Liver (tissue), 9 donors: Measurements from ENCODE around the gene ESD. TPM values are rescaled to one million over a fixed set of nuclear protein-coding genes. Genes with fewer than 3 reads are reported as not detected.

Experiments used
- DNase-seq: peaks from one replicate; pipeline ENCODE4 v3.0.0-alpha.2; 2017; ENCODE audit warnings: low spot score
- H3K27ac ChIP-seq, 2 donors: one replicate each; pipeline ENCODE4 v1.7.0; 2013; ENCODE audit warnings: inconsistent platforms in 2 of 2, low read length in 2 of 2, control low read depth in 1 of 2, low read depth in 1 of 2, mild to moderate bottlenecking in 1 of 2
- H3K27me3 ChIP-seq, 4 donors: one replicate each; pipeline versions ENCODE4 v1.6.1 to v1.7.0; 2013; ENCODE audit warnings: low read length in 3 of 4, inconsistent platforms in 1 of 4, mild to moderate bottlenecking in 1 of 4, moderate library complexity in 1 of 4; ENCODE audit not compliant: control insufficient read depth in 4 of 4, insufficient read depth in 4 of 4
- H3K36me3 ChIP-seq, 4 donors: one replicate each; pipeline versions ENCODE4 v1.6.1 to v1.7.0; 2013; ENCODE audit warnings: low read length in 3 of 4, mild to moderate bottlenecking in 3 of 4, low read depth in 1 of 4, moderate library complexity in 1 of 4; ENCODE audit not compliant: control insufficient read depth in 4 of 4, insufficient read depth in 3 of 4
- H3K4me1 ChIP-seq, 4 donors: one replicate each; pipeline versions ENCODE4 v1.6.1 to v1.7.0; 2013; ENCODE audit warnings: low read length in 3 of 4, mild to moderate bottlenecking in 3 of 4, moderate library complexity in 1 of 4; ENCODE audit not compliant: control insufficient read depth in 4 of 4, insufficient read depth in 4 of 4
- H3K4me3 ChIP-seq, 3 donors: one replicate each; pipeline versions ENCODE4 v1.6.1 to v1.7.0; 2013; ENCODE audit warnings: low read length in 3 of 3, control low read depth in 1 of 3, low read depth in 1 of 3, mild to moderate bottlenecking in 1 of 3
- H3K9ac ChIP-seq, 2 donors: one replicate each; pipeline ENCODE4 v1.7.0; 2013; ENCODE audit warnings: low read length in 2 of 2, mild to moderate bottlenecking in 2 of 2, moderate library complexity in 2 of 2, control low read depth in 1 of 2, low read depth in 1 of 2
- H3K9me3 ChIP-seq, 4 donors: one replicate each; pipeline versions ENCODE4 v1.6.1 to v1.7.0; 2013; ENCODE audit warnings: low read length in 3 of 4; ENCODE audit not compliant: control insufficient read depth in 4 of 4
- EGR1 ChIP-seq, 2 donors: IDR thresholded peaks; 2 replicates each; pipeline ENCODE4 v1.6.1; 2016 to 2018; ENCODE audit warnings: antibody characterized with exemption in 2 of 2, low read depth in 2 of 2
- FOXA1 ChIP-seq: IDR thresholded peaks from 2 replicates; pipeline ENCODE4 v1.6.1; 2016; ENCODE audit warnings: antibody characterized with exemption
- FOXA2 ChIP-seq: IDR thresholded peaks from 2 replicates; pipeline ENCODE4 v1.6.1; 2016; ENCODE audit warnings: antibody characterized with exemption
- GABPA ChIP-seq, 2 donors: IDR thresholded peaks in 1 of 2; conservative IDR thresholded peaks in 1 of 2; 2 replicates each; pipeline ENCODE4 v1.6.1; 2016; ENCODE audit warnings: antibody characterized with exemption in 2 of 2, mild to moderate bottlenecking in 1 of 2, moderate library complexity in 1 of 2
- HNF4A ChIP-seq, 2 donors: conservative IDR thresholded peaks; 2 replicates each; pipeline ENCODE4 v1.6.1; 2016; ENCODE audit warnings: antibody characterized with exemption in 2 of 2, mild to moderate bottlenecking in 2 of 2
- JUND ChIP-seq, 2 donors: IDR thresholded peaks; 2 replicates each; pipeline ENCODE4 v1.6.1; 2016; ENCODE audit warnings: antibody characterized with exemption in 2 of 2
- NR2F2 ChIP-seq: IDR thresholded peaks from 2 replicates; pipeline ENCODE4 v1.6.1; 2016; ENCODE audit warnings: antibody characterized with exemption
- RAD21 ChIP-seq, 2 donors: IDR thresholded peaks; 2 replicates each; pipeline ENCODE4 v1.6.1; 2016; ENCODE audit warnings: antibody characterized with exemption in 2 of 2, mild to moderate bottlenecking in 2 of 2
- RXRA ChIP-seq, 2 donors: IDR thresholded peaks; 2 replicates each; pipeline ENCODE4 v1.6.1; 2017 to 2018; ENCODE audit warnings: antibody characterized with exemption in 2 of 2, mild to moderate bottlenecking in 1 of 2
- SP1 ChIP-seq: IDR thresholded peaks from 2 replicates; pipeline ENCODE4 v1.6.1; 2018; ENCODE audit warnings: antibody characterized with exemption, mild to moderate bottlenecking
- TAF1 ChIP-seq: conservative IDR thresholded peaks from 2 replicates; pipeline ENCODE4 v1.6.1; 2016; ENCODE audit warnings: antibody characterized with exemption, mild to moderate bottlenecking
- WGBS: extraction: QIAGEN DNeasy Blood & Tissue Kit; methylation state at CpG from one replicate; pipeline ENCODE4 v1.1.7; 2013; 5-methylcytosine and 5-hydroxymethylcytosine counted together
- polyA plus RNA-seq, 2 donors: library from polyadenylated mRNA; stranded (reverse) in 1 of 2; unstranded in 1 of 2; fragments of 200-250 nt in 1 of 2; fragments of >200 nt in 1 of 2; fragmentation: Nextera tagmentation in 1 of 2; extraction: Ambion mirVana in 1 of 2; gene quantifications; one replicate each; pipeline versions ENCODE4 v1.2.1 to v1.2.3, GENCODE V29; 2013 to 2015
- total RNA-seq, 2 donors: library from RNA; depleted of rRNA; stranded (reverse); fragments of >200 nt; gene quantifications; one replicate each; pipeline ENCODE4 v1.2.3, GENCODE V29; 2014
- TF ChIP-seq, protein P1 (sequence below): IDR thresholded peaks from 2 replicates; pipeline ENCODE4 v1.6.1; 2016; ENCODE audit warnings: antibody characterized with exemption, mild to moderate bottlenecking
- TF ChIP-seq, protein P2 (sequence below): IDR thresholded peaks from 2 replicates; pipeline ENCODE4 v1.6.1; 2016; ENCODE audit warnings: antibody characterized with exemption
- TF ChIP-seq, protein P3 (sequence below): IDR thresholded peaks from 2 replicates; pipeline ENCODE4 v1.6.1; 2016; ENCODE audit warnings: antibody characterized with exemption
- TF ChIP-seq, protein P4 (sequence below): IDR thresholded peaks from 2 replicates; pipeline ENCODE4 v1.6.1; 2016; ENCODE audit warnings: antibody characterized with exemption
- TF ChIP-seq, protein P5 (sequence below): fragments of 150-350 bp; IDR thresholded peaks from 2 replicates; pipeline ENCODE4 v1.5.1; 2017; ENCODE audit warnings: improper control_type of control experiment, low read depth, low read length; ENCODE audit not compliant: missing input control
- donor health status: healthy.
- donor health status: healthy.
- donor health status: healthy.
- donor health status: healthy.
- donor health status: healthy.

The ESD gene
- total and polyA plus RNA-seq, 4 donors: 63.3 to 146 (median 72.0) TPM

DNA sequence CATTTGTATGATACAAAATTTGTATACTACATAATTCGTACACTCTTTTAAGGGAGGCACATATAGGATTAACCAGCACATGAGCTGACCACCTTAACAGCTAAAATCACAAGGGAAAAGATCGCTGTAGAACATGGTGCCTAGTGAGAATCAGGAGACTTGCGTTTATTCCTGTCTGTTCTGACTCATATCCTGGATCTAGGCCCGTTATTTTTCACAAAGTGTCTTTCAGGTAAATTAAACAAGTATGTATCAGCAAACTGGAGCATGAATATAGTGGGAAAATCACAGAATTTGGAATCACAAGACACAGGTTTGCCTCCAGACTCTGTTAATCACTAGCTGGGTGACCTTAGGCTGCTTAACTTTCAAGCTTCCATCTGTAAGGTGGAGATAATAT lies 47.5 kb upstream of the ESD start:
- no peaks in the 10 kb centered on the region for H3K27me3 ChIP-seq
- 83% methylated on average over 4 of the region's 4 CpGs for WGBS
- DNase-seq: no peak
- TF ChIP-seq, protein P1, sequence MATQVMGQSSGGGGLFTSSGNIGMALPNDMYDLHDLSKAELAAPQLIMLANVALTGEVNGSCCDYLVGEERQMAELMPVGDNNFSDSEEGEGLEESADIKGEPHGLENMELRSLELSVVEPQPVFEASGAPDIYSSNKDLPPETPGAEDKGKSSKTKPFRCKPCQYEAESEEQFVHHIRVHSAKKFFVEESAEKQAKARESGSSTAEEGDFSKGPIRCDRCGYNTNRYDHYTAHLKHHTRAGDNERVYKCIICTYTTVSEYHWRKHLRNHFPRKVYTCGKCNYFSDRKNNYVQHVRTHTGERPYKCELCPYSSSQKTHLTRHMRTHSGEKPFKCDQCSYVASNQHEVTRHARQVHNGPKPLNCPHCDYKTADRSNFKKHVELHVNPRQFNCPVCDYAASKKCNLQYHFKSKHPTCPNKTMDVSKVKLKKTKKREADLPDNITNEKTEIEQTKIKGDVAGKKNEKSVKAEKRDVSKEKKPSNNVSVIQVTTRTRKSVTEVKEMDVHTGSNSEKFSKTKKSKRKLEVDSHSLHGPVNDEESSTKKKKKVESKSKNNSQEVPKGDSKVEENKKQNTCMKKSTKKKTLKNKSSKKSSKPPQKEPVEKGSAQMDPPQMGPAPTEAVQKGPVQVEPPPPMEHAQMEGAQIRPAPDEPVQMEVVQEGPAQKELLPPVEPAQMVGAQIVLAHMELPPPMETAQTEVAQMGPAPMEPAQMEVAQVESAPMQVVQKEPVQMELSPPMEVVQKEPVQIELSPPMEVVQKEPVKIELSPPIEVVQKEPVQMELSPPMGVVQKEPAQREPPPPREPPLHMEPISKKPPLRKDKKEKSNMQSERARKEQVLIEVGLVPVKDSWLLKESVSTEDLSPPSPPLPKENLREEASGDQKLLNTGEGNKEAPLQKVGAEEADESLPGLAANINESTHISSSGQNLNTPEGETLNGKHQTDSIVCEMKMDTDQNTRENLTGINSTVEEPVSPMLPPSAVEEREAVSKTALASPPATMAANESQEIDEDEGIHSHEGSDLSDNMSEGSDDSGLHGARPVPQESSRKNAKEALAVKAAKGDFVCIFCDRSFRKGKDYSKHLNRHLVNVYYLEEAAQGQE: no peak
- TF ChIP-seq, protein P2, sequence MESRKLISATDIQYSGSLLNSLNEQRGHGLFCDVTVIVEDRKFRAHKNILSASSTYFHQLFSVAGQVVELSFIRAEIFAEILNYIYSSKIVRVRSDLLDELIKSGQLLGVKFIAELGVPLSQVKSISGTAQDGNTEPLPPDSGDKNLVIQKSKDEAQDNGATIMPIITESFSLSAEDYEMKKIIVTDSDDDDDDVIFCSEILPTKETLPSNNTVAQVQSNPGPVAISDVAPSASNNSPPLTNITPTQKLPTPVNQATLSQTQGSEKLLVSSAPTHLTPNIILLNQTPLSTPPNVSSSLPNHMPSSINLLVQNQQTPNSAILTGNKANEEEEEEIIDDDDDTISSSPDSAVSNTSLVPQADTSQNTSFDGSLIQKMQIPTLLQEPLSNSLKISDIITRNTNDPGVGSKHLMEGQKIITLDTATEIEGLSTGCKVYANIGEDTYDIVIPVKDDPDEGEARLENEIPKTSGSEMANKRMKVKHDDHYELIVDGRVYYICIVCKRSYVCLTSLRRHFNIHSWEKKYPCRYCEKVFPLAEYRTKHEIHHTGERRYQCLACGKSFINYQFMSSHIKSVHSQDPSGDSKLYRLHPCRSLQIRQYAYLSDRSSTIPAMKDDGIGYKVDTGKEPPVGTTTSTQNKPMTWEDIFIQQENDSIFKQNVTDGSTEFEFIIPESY: no peak
- TF ChIP-seq FOXA1: no peak
- TF ChIP-seq TAF1: no peak
- TF ChIP-seq, protein P3, sequence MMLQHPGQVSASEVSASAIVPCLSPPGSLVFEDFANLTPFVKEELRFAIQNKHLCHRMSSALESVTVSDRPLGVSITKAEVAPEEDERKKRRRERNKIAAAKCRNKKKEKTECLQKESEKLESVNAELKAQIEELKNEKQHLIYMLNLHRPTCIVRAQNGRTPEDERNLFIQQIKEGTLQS: no peak
- no peak for TF ChIP-seq HNF4A (conservative IDR thresholded peaks at IDR 0.05)
- TF ChIP-seq RAD21 (IDR thresholded peaks at IDR 0.05): no peak
- TF ChIP-seq EGR1 (IDR thresholded peaks at IDR 0.05; ENCODE audit: low read depth in 2 of 2): no peak
- TF ChIP-seq NR2F2: no peak
- no peak for TF ChIP-seq SP1
- TF ChIP-seq, protein P4, sequence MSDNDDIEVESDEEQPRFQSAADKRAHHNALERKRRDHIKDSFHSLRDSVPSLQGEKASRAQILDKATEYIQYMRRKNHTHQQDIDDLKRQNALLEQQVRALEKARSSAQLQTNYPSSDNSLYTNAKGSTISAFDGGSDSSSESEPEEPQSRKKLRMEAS: no peak
- TF ChIP-seq GABPA (IDR thresholded peaks at IDR 0.05 in 1 of 2, conservative IDR thresholded peaks at IDR 0.05 in 1 of 2): no peak
- TF ChIP-seq FOXA2: no peak
- no peak for TF ChIP-seq JUND (IDR thresholded peaks at IDR 0.05)
- no peak overlapping the region for H3K4me3 ChIP-seq
- H3K4me1 ChIP-seq: no peaks in the 10 kb centered on the region
- H3K27ac ChIP-seq: no peak overlapping the region
- peaks cover 0 to 2% (median 0%) of the 10 kb centered on the region in 4 donors for H3K36me3 ChIP-seq
- no peaks in the 10 kb centered on the region for H3K9me3 ChIP-seq
- no peak overlapping the region for H3K9ac ChIP-seq

DNA sequence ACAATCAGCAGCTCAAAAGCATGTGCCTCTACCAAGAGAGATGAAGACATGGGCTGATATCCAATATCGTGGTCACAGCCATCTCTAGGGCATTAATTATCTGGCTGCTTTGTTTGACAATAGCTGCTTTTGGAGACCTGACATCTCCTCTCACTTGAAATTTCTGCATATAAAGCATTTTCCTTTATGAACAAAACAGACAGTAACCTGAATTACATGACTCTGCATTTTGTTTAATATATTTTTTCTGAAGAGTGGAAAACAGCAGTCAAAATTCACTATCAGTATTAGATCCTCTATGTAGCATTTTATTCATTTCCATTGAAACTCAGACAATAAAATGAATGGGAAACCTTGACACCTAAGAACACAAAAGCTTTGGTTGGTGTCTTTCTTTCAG lies 42.4 kb upstream of the ESD start:
- no peak overlapping the region for H3K4me3 ChIP-seq
- no peaks in the 10 kb centered on the region for H3K9me3 ChIP-seq
- H3K27ac ChIP-seq: no peak overlapping the region
- H3K9ac ChIP-seq: no peak overlapping the region
- H3K36me3 ChIP-seq: no peaks in the 10 kb centered on the region
- WGBS: 70% methylated on average over 1 of the region's 1 CpG
- DNase-seq: no peak
- H3K4me1 ChIP-seq: no peaks in the 10 kb centered on the region
- TF ChIP-seq, protein P3: no peak
- no peak for TF ChIP-seq RAD21 (IDR thresholded peaks at IDR 0.05)
- TF ChIP-seq, protein P1: no peak
- TF ChIP-seq FOXA1: no peak
- TF ChIP-seq RXRA (IDR thresholded peaks at IDR 0.05): no peak
- TF ChIP-seq, protein P5, sequence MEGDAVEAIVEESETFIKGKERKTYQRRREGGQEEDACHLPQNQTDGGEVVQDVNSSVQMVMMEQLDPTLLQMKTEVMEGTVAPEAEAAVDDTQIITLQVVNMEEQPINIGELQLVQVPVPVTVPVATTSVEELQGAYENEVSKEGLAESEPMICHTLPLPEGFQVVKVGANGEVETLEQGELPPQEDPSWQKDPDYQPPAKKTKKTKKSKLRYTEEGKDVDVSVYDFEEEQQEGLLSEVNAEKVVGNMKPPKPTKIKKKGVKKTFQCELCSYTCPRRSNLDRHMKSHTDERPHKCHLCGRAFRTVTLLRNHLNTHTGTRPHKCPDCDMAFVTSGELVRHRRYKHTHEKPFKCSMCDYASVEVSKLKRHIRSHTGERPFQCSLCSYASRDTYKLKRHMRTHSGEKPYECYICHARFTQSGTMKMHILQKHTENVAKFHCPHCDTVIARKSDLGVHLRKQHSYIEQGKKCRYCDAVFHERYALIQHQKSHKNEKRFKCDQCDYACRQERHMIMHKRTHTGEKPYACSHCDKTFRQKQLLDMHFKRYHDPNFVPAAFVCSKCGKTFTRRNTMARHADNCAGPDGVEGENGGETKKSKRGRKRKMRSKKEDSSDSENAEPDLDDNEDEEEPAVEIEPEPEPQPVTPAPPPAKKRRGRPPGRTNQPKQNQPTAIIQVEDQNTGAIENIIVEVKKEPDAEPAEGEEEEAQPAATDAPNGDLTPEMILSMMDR: no peak
- no peaks in the 10 kb centered on the region for H3K27me3 ChIP-seq
